Measurements from ENCODE around the gene SMARCAL1. TPM values are rescaled to one million over a fixed set of nuclear protein-coding genes. Genes with fewer than 3 reads are reported as not detected.

SMARCAL1 gene
- 39.7 and 40.5 TPM in 2 replicates for total RNA-seq (2021)
- percentile 68 among the genes with signal in this experiment for Bru-seq, nascent RNA
- BruChase-seq, experiment 1, labeled RNA remaining after a 2-hour chase, result percentile 69 among the genes with signal in this experiment
- BruChase-seq, experiment 2, labeled RNA remaining after a 6-hour chase, result percentile 74 among the genes with signal in this experiment
- long read RNA-seq, transcript SMARCAL1-201 (18 exons, 3,271 nt), result minor isoform, 11 of 99 reads
- long read RNA-seq, transcript SMARCAL1-202 (18 exons, 3,056 nt), result major isoform, 25 of 99 reads
- long read RNA-seq, partial matches to known transcripts, result 47 of 99 reads
- long read RNA-seq, other reads (novel, unspliced or antisense), result 16 of 99 reads

DNA sequence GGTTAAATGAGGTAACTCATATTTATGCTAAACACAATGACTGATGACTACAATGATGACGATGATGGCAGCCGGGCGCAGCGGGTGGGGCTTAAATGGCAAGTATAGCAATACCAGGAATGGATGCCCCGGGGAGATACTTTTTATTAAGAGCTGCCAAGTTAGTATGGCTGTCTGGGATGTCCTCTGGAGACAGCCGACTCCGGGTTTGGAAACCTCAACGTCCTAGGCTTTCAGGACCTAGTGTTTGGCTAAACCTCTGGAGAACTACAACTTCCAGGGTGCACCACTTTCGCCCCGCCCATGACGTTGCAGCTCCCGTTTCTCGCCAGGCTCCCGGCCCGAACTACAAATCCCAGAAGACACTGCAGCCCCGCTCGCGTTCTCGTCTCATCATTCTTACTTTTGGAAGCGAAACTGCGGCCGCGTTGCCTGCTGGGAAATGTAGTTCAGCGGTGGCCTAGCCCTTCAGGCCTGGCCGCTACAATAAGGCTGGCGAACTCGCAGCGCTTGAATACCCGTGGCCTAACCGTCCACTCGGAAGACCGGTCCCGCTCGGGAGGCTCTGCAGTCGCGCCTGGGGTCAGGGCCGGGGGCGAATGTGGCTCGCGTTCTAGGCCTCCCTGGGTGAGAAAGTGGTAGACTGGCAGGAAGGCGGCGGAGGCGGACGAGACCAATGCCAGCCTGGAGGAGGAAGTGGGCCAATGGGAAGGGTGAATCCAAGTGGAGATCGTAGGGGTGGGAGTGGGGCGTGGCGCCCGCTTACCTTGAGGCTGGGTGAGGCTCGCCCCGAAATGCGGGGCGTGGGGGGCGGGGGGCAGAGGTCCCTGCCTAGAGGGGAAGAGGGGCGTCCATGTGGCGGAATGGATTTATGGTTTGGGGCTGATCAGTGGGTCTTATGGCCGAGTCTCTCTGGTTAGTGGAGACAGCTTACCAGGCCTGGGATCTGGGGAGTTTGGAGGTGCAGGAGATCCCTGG lies at the start of gene SMARCAL1:
SMARCAL1 (plus strand) TSS at position 463 of the 978 bp plus-strand sequence. CDS start 2,221 bp downstream, outside the sequence.
- ChIA-PET CTCF (no interaction called here), POLR2A (ENCODE audit: unreplicated experiment) (interaction anchor here (0.8 kb wide), 1 partner anchor 40 kb away, joined by 6 read pairs; the partner anchor contains the start of gene MARCHF4)
- H3K27ac ChIP-seq, result peak within 1 kb of the TSS; percentile 57
- no peaks in the 10 kb centered on the region for H3K9me2 ChIP-seq (ENCODE audit: insufficient read depth)
- H3K4me1 ChIP-seq (replicated peaks; ENCODE audit: insufficient read depth), result 0 out of 2 replicates have a peak, but pooled peaks cover 11% of the 10 kb centered on the region
- peak within 1 kb of the TSS; percentile 69 for H3K4me2 ChIP-seq
- H3K36me3 ChIP-seq (ENCODE audit: low read depth), result no peaks in the 10 kb centered on the region
- H2AFZ ChIP-seq, result peak within 1 kb of the TSS; percentile 80
- TF ChIP-seq, protein P1, sequence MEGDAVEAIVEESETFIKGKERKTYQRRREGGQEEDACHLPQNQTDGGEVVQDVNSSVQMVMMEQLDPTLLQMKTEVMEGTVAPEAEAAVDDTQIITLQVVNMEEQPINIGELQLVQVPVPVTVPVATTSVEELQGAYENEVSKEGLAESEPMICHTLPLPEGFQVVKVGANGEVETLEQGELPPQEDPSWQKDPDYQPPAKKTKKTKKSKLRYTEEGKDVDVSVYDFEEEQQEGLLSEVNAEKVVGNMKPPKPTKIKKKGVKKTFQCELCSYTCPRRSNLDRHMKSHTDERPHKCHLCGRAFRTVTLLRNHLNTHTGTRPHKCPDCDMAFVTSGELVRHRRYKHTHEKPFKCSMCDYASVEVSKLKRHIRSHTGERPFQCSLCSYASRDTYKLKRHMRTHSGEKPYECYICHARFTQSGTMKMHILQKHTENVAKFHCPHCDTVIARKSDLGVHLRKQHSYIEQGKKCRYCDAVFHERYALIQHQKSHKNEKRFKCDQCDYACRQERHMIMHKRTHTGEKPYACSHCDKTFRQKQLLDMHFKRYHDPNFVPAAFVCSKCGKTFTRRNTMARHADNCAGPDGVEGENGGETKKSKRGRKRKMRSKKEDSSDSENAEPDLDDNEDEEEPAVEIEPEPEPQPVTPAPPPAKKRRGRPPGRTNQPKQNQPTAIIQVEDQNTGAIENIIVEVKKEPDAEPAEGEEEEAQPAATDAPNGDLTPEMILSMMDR (conservative IDR thresholded peaks at IDR 0.05), result no peak
- no peak for TF ChIP-seq EZH2 (IDR thresholded peaks at IDR 0.05; ENCODE audit: low read depth)
- H3K27me3 ChIP-seq (ENCODE audit: insufficient read depth, low read depth), result no peaks in the 10 kb centered on the region
- H3K79me2 ChIP-seq (ENCODE audit: low read depth), result peaks cover 9% of the 10 kb centered on the region
- BruUV-seq (replicated peaks), result TSS peak; percentile 86
- H3F3A ChIP-seq (ENCODE audit: insufficient read depth, low read depth), result no peaks in the 10 kb centered on the region
- no peaks in the 10 kb centered on the region for H4K20me1 ChIP-seq (ENCODE audit: insufficient read depth)
- intact Hi-C loops (cut with micrococcal nuclease; ENCODE audit: unreplicated experiment), result loop anchor here (1.0 to 5.0 kb wide), 4 partner anchors 40 to 195 kb away; partner anchors contain the start of genes MARCHF4 and RPL37A
- H3K4me3 ChIP-seq, result peak within 1 kb of the TSS; percentile 81
- H3K9me3 ChIP-seq (ENCODE audit: insufficient read depth, low read depth), result no peaks in the 10 kb centered on the region
- peak; percentile 93 to 97 for DNase-seq

DNA sequence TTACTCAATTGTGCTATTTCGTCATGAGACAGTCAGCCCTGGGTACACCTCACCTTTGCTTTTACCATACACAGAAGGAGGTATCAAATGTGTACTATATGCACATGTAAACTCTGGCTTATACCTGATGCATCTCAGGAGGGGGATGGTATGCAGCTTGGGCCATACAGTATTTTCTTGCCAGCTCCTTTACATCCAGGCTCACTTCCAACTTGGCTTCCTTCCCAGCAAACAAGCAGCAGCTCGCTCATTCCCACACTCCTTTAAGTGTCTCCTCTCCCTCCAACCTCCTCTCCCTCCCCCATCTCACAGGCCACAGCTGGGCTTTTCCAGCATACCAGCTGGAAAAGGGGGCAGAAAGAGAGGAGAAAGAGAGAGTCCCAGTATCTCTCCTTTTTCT lies 49.6 kb upstream of the SMARCAL1 start:
- intact Hi-C loops (cut with micrococcal nuclease; ENCODE audit: unreplicated experiment), result no loop called here
- H3F3A ChIP-seq (ENCODE audit: insufficient read depth, low read depth), result no peaks in the 10 kb centered on the region
- no peak overlapping the region for H3K4me3 ChIP-seq
- no peaks in the 10 kb centered on the region for H4K20me1 ChIP-seq (ENCODE audit: insufficient read depth)
- H3K27ac ChIP-seq, result no peak overlapping the region
- no peaks in the 10 kb centered on the region for H3K79me2 ChIP-seq (ENCODE audit: low read depth)
- H3K36me3 ChIP-seq (ENCODE audit: low read depth), result no peaks in the 10 kb centered on the region
- no peak overlapping the region for H3K4me2 ChIP-seq
- no peak overlapping the region for H2AFZ ChIP-seq
- no peaks in the 10 kb centered on the region for H3K9me3 ChIP-seq (ENCODE audit: insufficient read depth, low read depth)
- no peaks in the 10 kb centered on the region for H3K27me3 ChIP-seq (ENCODE audit: insufficient read depth, low read depth)
- no peaks in the 10 kb centered on the region for H3K9me2 ChIP-seq (ENCODE audit: insufficient read depth)
- no peaks in the 10 kb centered on the region for H3K4me1 ChIP-seq (replicated peaks; ENCODE audit: insufficient read depth)
- ChIA-PET POLR2A (ENCODE audit: unreplicated experiment) (no interaction called here), CTCF (interaction anchor here (0.6 to 0.7 kb wide), 2 partner anchors 26 to 146 kb away, joined by 3 read pairs; no protein-coding TSS in a partner anchor)
- TF ChIP-seq EZH2 (IDR thresholded peaks at IDR 0.05; ENCODE audit: low read depth), result no peak
- TF ChIP-seq, protein P1 (conservative IDR thresholded peaks at IDR 0.05), result no peak
- no TSS peak for BruUV-seq (replicated peaks)
- DNase-seq, result no peak

DNA sequence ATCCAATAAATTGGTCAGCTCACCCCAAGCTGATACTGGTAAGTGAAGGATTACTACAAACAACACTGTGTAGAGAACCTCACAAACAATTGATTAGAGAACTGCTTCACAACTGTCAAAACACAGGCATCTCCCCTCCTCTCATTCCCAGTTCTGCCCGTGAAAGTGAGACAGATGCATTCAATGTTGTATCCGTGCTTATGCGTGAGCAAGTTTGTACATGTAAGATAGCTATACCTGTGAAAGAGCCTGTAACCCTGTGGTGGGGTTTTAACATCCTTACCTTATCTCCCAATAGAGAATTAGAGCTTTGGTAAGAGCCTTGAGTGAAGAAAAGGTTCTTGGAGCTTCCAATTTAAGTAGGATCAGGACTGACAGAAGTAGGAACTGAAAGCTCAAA lies 49.1 kb upstream of the SMARCAL1 start:
- H3K9me2 ChIP-seq (ENCODE audit: insufficient read depth), result no peaks in the 10 kb centered on the region
- H3K27me3 ChIP-seq (ENCODE audit: insufficient read depth, low read depth), result no peaks in the 10 kb centered on the region
- no peaks in the 10 kb centered on the region for H3K9me3 ChIP-seq (ENCODE audit: insufficient read depth, low read depth)
- intact Hi-C loops (cut with micrococcal nuclease; ENCODE audit: unreplicated experiment), result no loop called here
- no peak overlapping the region for H3K4me3 ChIP-seq
- no TSS peak for BruUV-seq (replicated peaks)
- H3K4me1 ChIP-seq (replicated peaks; ENCODE audit: insufficient read depth), result peaks cover under 1% of the 10 kb centered on the region; the same call in 1 of the 2 replicates
- H3K79me2 ChIP-seq (ENCODE audit: low read depth), result no peaks in the 10 kb centered on the region
- H3K27ac ChIP-seq, result no peak overlapping the region
- ChIA-PET POLR2A (ENCODE audit: unreplicated experiment) (no interaction called here), CTCF (interaction anchor here (0.6 to 0.7 kb wide), 2 partner anchors 27 to 147 kb away, joined by 3 read pairs; no protein-coding TSS in a partner anchor)
- DNase-seq, result no peak
- H3K4me2 ChIP-seq, result no peak overlapping the region
- H3K36me3 ChIP-seq (ENCODE audit: low read depth), result no peaks in the 10 kb centered on the region
- H2AFZ ChIP-seq, result no peak overlapping the region
- no peaks in the 10 kb centered on the region for H4K20me1 ChIP-seq (ENCODE audit: insufficient read depth)
- TF ChIP-seq EZH2 (IDR thresholded peaks at IDR 0.05; ENCODE audit: low read depth), result no peak
- TF ChIP-seq, protein P1 (conservative IDR thresholded peaks at IDR 0.05), result no peak
- H3F3A ChIP-seq (ENCODE audit: insufficient read depth, low read depth), result no peaks in the 10 kb centered on the region

All from PC-9 (cell line).